Astrocyte (in vitro differentiated cells and primary cell): Measurements from ENCODE around the gene ABCC2.

Experiments used
- EZH2 ChIP-seq: IDR thresholded peaks from 2 replicates; pipeline ENCODE4 v1.6.1; 2012; ENCODE audit warnings: mild to moderate bottlenecking, low read length, inconsistent platforms; ENCODE audit not compliant: insufficient read depth
- TF ChIP-seq, protein P1 (sequence below): IDR thresholded peaks from 2 replicates; pipeline ENCODE4 v1.5.1; 2011; ENCODE audit warnings: low read depth, mild to moderate bottlenecking, inconsistent platforms, low read length, moderate library complexity; ENCODE audit not compliant: insufficient read depth

DNA sequence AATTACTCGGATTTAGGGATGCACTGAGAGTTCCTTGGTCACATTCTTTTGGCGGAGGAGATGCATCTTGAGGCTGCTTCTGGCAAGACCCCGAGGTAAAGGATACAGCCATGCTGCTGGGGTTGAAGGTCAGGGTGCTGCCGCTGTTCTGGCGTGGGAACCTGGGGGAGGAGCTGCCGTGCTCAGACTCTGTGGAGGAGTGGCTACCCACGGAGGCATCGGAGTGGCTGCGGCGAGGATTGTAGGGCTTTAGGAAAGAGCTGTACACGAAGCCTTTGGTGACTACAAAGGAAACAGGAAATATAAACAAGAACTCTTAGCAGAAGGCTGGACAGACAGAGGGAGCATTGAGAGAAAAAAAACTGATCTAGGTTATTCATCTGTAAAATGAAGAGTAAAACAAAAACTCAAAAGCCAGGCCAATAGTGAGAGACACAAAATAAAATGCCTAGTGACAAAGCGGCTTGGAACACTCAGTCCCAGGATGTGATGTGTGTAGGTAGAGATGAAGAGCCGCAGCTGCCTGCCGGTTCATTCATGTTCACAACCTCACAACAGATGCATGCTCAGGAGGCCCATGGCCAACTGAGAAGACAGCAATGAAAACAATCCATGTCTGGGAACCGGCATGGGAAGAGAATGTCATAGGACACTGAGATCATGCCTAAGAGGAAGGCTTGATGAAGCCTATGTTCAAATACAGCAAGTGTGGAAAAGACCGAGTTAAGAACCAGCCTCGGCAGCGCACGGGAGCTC lies 97.8 kb downstream of the ABCC2 start:
- TF ChIP-seq, protein P1, sequence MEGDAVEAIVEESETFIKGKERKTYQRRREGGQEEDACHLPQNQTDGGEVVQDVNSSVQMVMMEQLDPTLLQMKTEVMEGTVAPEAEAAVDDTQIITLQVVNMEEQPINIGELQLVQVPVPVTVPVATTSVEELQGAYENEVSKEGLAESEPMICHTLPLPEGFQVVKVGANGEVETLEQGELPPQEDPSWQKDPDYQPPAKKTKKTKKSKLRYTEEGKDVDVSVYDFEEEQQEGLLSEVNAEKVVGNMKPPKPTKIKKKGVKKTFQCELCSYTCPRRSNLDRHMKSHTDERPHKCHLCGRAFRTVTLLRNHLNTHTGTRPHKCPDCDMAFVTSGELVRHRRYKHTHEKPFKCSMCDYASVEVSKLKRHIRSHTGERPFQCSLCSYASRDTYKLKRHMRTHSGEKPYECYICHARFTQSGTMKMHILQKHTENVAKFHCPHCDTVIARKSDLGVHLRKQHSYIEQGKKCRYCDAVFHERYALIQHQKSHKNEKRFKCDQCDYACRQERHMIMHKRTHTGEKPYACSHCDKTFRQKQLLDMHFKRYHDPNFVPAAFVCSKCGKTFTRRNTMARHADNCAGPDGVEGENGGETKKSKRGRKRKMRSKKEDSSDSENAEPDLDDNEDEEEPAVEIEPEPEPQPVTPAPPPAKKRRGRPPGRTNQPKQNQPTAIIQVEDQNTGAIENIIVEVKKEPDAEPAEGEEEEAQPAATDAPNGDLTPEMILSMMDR: no peak
- TF ChIP-seq EZH2: no peak
